Hematopoietic multipotent progenitor cell treated with erythropoietin and hydrocortisone succinate and interleukin-3 and kit ligand, for 4 days (in vitro differentiated cells): ENCODE data around the gene ITGAE.
"Not testable (repeated sequence)": the region's sequence is repeated elsewhere in the genome, so short reads cannot be mapped to it uniquely, and the experiment has no call there.

Source experiments
- DNase-seq: peaks from one replicate; pipeline ENCODE4 v3.0.0-alpha.2; 2015

The ITGAE gene, protein sequence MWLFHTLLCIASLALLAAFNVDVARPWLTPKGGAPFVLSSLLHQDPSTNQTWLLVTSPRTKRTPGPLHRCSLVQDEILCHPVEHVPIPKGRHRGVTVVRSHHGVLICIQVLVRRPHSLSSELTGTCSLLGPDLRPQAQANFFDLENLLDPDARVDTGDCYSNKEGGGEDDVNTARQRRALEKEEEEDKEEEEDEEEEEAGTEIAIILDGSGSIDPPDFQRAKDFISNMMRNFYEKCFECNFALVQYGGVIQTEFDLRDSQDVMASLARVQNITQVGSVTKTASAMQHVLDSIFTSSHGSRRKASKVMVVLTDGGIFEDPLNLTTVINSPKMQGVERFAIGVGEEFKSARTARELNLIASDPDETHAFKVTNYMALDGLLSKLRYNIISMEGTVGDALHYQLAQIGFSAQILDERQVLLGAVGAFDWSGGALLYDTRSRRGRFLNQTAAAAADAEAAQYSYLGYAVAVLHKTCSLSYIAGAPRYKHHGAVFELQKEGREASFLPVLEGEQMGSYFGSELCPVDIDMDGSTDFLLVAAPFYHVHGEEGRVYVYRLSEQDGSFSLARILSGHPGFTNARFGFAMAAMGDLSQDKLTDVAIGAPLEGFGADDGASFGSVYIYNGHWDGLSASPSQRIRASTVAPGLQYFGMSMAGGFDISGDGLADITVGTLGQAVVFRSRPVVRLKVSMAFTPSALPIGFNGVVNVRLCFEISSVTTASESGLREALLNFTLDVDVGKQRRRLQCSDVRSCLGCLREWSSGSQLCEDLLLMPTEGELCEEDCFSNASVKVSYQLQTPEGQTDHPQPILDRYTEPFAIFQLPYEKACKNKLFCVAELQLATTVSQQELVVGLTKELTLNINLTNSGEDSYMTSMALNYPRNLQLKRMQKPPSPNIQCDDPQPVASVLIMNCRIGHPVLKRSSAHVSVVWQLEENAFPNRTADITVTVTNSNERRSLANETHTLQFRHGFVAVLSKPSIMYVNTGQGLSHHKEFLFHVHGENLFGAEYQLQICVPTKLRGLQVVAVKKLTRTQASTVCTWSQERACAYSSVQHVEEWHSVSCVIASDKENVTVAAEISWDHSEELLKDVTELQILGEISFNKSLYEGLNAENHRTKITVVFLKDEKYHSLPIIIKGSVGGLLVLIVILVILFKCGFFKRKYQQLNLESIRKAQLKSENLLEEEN

GRCh38 chr17:3800362-3801271 is at the start of gene ITGAE:
Gene ITGAE, minus strand, starts transcription at chr17:3801188. Its CDS starts 44 bp downstream, at chr17:3801144.
- DNase-seq = no peak

- DNase-seq = no peak
Observed at GRCh38 chr17:3848229-3848835, 47.3 kb upstream of the ITGAE start.

GRCh38 chr17:3847165-3847670 is 46.2 kb upstream of the ITGAE start:
- no peak for DNase-seq

GRCh38 chr17:3846437-3847164 is 45.6 kb upstream of the ITGAE start:
- DNase-seq = peak; percentile 18

DNA sequence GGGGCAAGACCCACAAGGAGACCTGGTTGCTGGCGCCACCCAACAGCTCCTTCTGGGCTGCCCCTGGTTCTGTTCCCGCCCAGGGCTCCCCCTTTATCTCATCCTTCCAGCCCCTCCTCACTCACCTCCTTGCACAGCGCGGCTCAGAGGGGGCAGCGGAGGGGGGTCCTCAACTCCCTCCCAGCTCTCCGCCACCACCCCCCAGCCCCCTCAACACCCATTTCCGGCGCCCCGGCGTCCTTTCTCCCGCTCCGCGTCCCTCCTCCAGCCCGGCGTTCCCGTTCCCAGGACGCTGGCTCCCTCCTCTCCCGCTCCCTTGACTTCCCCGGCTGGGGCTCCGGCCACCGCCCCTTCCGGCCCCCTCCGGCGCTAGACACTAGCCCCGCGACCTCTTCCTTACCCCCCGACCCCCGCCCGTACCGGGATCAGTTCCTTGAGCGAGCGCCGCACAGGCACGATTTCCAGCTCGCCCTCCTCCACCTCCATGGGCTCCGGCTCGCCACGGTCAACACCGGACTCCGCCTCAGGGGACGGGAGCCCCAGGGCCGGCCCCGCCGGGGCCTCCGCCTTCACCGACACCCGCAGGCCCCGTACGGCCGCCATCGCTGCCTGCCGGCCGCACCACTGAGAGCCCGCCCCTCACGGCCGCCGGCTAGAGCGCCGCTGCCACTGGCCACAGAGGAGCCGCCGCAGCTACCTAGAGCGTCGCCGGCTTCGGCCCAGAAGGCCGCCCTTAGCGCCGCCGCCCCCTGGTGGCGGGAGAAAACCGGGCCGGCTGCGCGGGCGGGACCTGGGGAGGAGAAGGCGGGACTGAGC is 44.8 kb upstream of the ITGAE start, which contains the start of gene NCBP3:
Gene NCBP3, minus strand, starts transcription at position 626 of the 816 bp plus-strand sequence. Its CDS starts 23 bp downstream, at position 603.
- peak; percentile 96 for DNase-seq

- DNase-seq = peak; percentile 60
Observed at GRCh38 chr17:3845291-3845620, 44.3 kb upstream of the ITGAE start.

GRCh38 chr17:3844556-3844955 is 43.6 kb upstream of the ITGAE start:
- not testable (repeated sequence) for DNase-seq

DNA sequence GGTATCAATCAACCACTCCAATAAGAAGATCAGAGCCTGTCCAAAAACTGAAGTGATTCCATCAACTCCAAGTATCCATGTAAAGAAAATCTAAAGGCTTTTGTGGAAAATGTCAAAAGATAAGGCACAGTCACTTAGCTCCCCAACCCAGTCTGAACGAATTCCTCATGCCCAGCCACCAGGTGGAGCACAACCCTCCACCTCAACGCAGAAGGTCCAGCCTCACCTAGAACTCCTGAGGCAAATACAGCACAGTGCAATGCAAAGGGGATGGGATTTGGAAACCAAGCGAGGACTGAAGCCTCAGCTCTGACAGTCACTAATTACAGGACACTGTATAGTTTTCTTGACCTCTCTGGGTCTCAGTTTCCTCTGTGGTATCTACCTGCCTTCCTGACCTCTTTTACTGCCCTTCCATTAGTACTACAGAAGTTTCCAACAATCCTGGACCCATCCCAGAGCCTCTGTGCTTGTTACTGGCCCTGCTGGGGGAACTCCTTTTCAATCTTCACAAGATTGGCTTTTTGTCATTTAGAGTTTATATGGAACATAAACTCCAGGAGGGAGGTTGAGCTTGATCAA is 43.0 kb upstream of the ITGAE start:
- DNase-seq = peak; percentile 81

DNA sequence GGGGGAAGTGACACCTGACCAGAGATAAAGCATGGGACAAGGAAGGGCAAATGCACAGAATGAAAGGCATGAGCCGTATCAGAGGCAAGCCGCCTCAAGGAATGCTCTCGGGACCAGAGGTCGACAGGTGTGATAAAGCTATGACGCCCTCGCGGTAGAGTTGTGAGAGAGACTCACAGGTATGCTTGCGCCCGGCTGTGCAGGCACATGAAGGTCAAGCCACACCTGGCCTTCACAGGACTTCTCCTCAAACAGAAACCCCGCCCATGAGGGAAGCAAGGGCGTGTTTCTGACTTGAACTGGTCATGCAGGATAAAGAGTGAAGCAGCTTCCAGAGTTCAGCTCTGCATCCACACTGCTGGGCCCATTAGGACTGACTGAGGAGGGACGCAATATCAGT is 37.2 kb upstream of the ITGAE start:
- DNase-seq = no peak

DNA sequence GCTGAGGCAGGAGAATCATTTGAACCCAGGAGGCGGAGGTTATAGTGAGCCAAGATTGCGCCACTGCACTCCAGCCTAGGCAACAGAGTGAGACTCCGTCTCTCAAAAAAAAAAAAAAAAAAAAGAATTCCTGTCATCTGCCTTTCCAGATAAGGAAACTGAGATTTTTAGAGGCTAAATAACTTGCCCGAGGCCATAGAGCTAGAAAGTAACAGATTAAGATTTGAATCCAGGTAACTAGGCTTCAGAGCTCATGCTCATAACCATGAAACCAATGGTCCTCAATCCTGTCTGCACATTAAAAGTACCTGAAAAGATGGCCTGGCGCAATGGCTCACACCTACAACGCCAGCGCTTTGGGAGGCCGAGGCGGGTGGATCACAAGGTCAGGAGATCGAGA is 35.6 kb upstream of the ITGAE start:
- DNase-seq = no peak

GRCh38 chr17:3835410-3836229 is 34.6 kb upstream of the ITGAE start:
- peak; percentile 61 for DNase-seq

GRCh38 chr17:3834811-3835210 is 33.8 kb upstream of the ITGAE start:
- peak; percentile 66 for DNase-seq

DNA sequence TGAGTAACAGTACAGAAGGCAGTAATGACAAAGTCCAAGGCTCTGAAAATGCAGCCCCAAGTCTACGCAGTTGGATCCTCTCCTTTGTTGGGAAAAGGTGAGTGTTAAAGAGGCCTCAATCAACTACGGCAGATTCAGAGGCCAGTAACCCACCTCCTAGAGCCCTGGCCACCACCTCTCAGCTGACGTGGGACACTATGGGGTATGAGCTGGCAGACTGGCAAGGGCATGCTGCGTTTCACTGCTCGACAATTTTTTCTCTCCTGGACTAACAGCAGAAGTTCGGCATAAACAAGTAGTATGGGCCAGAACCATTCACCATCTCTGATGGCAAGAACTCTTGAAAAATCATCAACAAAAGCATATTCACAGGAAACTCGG is 27.9 kb upstream of the ITGAE start:
- no peak for DNase-seq

DNA sequence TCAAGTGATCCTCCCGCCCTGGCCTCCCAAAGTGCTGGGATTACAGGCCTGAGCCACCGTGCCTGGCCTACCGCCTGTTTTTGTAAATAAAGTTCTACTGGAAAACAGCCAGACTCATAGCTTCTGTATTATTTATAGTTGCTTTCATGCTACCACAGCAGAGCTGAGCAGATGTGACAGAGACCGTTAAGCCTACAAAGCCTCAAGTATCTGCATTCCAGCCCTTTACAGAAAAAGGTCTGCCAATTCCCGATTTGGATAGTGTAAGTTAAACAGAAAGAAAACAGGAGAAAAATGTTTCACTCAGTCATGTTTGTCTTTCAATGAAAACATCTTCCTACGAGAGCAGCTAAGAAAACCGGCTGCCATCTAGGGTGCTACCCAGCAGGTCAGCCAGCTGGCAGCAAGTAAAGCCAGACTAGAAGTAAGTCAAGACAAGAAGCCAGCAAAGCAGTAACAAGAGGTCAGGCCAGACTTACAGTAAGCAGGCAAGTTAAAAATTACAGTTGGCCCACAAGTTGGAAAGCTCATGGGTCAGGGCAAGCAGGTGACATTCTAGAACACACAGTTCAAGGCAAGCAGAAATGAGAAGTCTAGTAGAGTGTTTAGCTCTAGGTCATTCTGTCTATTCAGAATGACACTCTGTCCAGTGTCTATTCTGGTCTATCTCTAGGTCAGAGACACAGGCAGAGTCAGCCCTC is 27.3 kb upstream of the ITGAE start:
- no peak for DNase-seq

DNA sequence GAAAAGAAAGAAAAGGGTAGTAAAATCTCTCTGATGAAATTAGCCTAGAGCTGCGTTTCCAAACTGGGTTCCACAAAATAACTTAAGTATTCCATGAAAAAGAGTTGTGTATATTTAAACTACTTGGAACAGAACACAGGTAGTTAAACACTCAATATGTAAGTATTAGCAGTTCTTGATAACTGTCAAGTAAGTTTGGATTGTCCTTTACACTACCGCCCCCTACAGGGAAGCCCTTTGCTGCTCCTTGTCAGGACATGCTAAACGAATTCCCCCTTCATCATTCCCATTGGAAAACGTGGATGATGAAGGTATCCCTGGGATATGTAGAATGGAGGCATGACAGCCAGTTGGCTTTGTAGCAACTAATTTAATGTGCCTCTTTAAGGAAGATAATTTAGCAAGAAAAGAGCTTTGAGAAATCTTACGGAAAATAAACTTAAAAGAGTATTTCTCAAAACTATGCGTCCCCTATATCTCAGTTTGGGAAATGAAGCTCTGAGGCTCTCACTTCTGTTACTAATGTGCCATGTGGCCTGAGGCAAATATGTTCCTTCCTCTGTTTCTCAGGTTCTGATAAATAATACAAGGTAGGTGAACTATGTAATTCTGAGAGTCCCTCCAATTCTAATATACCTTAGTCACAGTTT is 26.3 kb upstream of the ITGAE start:
- peak; percentile 81 for DNase-seq

- DNase-seq = no peak
Observed at GRCh38 chr17:3826191-3826590, 25.2 kb upstream of the ITGAE start.

GRCh38 chr17:3821101-3821500 is 20.1 kb upstream of the ITGAE start:
- no peak for DNase-seq
